ENCODE results near the gene DDIT4.
"Not testable (repeated sequence)": the region's sequence is repeated elsewhere in the genome, so short reads cannot be mapped to it uniquely, and the experiment has no call there.

The DDIT4 gene

DNA sequence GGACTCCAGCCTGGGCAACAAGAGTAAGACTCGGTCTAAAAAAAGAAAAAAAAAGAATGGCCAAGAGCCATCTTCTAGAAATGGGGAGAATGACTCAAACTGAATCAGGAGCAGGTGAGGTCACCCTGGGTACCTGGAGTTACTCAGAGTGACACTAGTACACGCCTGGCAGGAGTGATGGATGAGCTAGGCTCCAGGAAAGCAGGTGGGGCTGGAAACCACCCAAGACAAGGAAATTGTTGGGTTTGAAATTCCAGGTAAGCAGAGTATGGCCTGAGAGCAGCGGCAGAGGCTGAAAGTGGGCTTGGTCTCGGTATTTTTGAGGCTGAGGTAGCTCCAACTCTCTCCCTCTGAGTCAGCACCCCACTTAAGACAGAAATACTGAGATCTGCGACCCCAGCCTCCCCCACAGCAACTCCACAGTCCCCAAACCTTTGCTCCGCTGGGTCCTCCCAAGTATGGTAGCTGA, 18.5 kb downstream of the DDIT4 start:
- in situ Hi-C loops (cut with MboI; ENCODE audit: low sequenced_read_pairs): no loop called here

DNA sequence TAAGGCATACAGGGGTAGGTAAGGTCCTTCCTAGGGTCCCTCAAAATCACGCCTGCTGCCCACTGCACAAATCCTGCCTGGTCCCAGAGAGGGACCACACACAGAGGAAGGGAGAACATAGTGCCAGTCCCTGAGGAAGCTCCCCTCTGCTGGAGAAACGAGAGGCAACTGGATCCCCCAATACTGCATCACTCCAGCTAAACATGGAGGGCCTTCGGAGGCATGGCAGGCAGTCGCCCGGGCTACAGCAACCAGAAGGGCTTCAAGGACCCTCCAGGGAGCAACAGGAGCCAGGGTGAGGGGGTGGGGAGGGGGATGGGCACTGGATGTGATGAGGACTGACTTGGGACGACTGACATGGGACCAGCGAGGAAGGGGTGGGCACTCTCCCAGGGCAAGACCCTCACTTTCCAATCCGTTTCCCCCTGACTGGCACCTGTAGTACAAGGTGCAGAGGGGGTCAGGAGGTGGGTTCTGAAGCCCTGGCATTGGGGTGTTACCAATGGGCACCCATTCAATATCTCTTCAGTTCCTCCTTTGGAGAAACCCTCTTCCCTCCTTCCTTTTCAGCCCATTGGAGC, 21.7 kb downstream of the DDIT4 start:
- in situ Hi-C loops (cut with MboI; ENCODE audit: low sequenced_read_pairs): no loop called here

DNA sequence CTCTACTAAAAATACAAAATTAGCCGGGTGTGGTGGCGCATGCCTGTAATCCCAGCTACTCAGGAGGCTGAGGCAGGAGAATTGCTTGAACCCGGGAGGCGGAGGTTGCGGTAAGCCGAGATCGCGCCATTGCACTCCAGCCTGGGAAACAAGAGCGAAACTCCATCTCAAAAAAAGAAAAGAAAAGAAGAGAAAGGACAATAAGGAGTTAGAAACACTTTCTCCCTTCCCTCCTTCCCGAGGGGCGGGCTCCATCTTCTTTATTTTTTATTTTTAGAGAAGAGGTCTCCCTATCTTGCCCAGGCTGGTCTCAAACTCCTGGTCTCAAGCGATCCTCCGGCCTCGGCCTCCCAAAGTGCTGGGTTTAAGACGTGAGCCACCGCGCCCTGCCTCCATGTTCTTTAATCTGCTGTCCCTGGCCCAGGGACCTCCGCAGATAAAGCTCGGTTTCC, 23.1 kb downstream of the DDIT4 start:
- in situ Hi-C loops (cut with MboI; ENCODE audit: low sequenced_read_pairs): not testable (repeated sequence)

DNA sequence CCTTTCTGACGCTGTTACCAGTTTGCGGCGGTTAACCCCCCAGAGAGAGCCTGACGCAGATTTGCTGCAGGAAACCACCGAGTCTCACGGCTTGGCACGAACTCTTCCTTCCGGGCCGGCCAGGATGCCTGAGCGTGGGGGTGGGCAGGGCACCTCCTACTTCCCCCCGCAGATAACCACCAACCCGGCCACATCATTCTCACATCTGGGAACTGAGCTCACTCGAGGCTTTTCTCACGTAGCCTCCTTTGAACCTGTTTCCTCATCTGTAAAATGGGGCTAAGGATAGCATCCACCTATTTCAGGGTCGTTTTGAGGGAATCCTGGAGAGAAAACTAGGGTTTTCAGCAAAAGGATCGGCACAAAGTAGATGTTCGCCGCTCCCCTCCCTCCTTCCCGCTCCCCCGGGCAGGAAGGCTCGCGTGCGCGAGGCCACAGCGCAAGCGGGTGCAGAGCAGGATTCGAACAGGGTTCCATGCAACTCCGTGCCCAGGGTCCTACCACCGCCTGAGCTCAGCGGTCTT, 23.6 kb downstream of the DDIT4 start:
- in situ Hi-C loops (cut with MboI; ENCODE audit: low sequenced_read_pairs): no loop called here

DNA sequence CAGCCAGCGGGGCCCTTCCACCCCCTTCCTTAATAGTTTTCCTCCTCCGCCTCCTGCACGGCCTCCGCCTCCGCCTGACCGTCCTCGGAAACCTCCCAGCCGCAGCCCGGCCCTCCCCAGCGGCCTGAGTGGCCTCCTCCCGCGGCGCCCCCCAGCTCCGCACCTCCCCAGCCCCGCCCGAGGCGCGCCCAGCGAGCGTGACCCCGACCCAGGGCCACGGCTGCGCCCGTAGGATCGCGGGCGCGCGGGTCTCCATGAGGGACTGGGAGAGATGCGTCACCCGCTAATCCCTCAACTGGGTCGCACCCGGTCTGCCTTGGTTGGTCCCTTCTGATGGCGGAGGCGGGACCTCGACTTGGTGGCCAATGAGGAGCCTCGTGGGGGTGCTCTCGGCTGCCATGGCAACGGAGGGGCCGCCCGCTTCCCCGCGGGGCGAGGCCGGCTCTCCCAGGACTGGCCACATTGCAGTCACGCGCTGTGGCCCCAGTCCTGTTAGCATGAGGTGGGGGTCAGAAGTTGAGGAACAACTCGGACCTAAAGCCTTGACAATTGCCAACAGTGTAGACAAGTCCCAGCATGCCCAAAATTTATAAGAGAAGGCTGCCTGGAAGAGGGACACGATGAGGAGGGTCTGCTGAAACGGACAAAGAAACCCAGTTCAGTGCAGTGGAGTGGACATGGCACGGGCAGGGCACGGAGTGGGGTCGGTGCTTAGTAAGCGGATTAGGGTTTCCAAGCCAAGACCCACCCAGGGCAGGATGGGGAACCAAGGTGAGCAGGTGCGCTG, 24.3 kb downstream of the DDIT4 start:
- in situ Hi-C loops (cut with MboI; ENCODE audit: low sequenced_read_pairs): no loop called here

DNA sequence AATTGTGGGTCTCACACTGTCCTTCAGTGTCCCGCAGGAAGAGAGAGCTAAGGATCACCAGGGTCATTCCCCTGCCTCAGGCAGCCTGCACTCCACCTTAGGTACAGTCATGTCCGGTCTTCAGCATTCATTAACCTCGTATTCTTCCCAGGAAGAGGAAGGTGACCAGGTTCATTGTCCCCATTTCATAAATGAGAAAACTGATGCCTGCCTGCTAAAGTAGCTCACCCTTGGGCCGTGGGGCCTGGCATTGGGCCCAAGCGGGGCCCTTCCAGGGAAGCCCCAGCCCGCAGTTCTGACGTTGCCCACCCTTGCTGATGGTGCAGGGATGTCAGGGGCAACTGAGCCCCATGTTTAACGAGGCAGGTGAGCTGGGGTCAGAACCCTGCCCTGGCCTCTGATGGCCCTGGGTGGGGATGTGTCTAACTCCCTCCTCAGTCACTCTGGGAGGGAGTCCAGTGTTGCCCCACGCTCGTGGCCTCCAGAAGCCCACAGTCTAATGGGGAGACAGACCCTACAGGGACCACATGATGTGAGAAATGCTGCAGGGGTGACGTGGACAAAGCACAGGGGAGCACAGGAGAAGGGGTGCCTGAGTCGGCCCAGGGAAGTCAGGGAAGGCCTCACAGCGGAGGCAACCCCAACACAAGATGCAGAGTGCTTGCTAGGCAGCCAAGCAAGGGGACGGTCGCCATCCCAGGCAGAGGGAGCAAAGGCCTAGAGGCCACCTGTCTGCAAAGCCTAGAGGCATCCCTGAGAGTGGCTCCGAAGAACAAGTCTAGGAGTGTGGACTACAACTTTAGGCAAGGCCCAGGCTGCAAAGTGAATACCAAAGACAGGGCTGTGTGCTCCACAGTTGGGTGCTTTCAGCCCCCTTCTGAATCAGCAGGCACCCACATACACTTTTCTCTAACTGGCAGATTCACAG, 25.1 kb downstream of the DDIT4 start:
- in situ Hi-C loops (cut with MboI; ENCODE audit: low sequenced_read_pairs): no loop called here

DNA sequence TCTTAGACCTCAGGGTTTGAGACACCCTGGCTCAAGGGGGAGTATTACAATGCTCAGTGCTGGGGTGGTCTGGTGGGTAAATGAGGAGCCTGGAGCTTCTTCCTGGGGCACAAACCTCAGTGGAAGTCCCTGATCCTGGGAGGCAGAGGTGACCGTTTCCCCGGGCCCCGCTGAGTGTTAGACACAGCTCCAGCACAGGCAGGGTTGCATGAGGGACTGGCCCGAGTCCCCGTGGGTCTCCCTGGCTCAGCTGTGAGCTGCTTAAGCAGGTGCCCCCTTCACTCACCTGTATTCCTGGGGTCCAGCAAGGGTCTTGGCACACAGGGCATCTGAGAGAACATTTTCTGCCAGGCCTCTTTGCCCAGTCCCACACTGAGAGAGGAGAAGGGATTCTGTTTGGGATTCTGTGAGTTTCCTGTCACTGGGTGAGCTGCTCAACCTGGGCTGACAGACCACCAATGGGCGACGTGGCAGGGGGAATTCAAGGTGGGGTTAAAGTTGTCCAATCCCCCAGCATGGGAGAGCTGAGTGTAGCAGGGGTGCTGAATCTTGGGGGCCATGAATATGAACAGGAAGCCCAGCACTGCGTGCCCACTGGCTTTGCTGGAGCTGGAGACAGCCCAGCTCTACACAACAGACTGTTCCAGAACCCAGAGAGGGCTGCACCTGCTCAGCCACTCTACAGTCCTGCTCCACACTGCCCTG, 29.9 kb downstream of the DDIT4 start:
- in situ Hi-C loops (cut with MboI; ENCODE audit: low sequenced_read_pairs): no loop called here

DNA sequence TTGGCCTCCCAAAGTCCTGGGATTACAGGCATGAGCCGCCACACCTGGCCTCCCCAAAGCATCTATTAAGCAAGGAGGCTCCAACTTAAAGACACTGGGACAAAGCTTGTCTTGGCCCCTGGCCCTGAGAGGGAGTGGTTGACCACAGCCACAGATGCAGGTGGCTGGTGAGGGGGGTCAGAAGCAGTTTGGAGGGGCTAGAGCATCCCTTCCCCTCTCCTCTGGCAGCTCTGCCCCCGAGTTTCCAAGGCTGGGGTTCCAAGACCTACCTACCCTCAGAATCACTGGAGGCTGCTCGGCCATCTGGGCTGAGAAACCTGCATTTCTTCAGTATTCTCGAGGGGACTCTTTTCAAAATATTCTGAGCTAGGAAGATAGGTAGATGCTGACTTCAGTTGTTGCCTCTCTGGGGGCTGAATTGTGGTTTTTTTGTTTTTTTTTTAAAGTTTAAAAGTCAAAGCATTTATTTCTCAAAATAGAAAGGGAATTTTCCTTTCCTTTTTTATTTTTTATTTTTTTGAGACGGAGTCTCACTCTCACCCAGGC, 32.6 kb downstream of the DDIT4 start:
- in situ Hi-C loops (cut with MboI; ENCODE audit: low sequenced_read_pairs): no loop called here

DNA sequence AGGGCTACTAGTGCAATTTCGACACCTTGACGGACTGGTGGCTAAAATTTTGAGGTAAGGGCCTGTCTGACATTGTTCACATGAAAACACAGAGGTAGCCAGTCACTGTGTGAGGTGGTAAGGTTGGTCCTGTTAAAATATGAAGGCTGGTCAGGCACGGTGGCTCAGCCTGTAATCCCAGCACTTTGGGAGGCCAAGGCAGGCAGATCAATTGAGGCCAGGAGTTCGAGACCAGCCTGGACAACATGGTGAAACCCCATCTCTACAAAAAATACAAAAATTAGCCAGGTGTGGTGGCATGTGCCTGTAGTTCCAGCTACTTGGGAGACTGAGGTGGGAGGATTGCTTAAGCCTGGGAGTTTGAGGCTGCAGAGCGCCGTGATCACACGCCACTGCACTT, 34.0 kb downstream of the DDIT4 start:
- in situ Hi-C loops (cut with MboI; ENCODE audit: low sequenced_read_pairs): not testable (repeated sequence)

DNA sequence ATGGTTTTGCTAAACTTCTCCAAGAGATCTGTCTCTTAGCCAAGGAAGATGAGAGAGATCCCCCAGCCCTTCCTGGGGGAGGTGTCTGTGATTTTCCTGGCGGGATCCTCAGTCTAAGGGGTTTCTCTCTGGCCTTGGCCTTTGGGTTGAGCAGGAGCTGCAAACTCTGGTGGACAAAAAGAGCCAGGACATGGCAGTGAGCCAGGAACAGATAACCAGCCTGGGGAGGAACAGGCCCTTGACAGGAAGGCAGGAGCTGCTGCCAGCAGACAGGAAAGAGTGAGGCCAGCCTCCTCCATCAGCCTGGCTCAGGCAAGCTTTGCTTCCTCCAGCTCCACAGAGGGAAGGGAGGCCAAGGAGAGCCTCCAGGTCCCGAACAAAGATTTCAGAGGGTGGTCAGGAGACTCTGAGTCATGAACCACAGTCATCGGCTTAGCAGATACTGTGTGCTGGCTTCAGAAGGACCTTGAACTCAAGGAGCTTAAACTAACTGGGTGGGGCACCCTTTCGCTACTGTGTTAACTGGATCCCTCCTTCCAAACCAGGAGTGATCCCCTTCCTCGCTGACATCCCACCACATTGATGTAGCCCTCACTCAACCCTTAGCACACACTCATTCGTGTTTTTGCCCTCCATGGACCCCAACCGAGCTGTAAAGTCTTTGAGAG, 34.7 kb downstream of the DDIT4 start:
- in situ Hi-C loops (cut with MboI; ENCODE audit: low sequenced_read_pairs): no loop called here

DNA sequence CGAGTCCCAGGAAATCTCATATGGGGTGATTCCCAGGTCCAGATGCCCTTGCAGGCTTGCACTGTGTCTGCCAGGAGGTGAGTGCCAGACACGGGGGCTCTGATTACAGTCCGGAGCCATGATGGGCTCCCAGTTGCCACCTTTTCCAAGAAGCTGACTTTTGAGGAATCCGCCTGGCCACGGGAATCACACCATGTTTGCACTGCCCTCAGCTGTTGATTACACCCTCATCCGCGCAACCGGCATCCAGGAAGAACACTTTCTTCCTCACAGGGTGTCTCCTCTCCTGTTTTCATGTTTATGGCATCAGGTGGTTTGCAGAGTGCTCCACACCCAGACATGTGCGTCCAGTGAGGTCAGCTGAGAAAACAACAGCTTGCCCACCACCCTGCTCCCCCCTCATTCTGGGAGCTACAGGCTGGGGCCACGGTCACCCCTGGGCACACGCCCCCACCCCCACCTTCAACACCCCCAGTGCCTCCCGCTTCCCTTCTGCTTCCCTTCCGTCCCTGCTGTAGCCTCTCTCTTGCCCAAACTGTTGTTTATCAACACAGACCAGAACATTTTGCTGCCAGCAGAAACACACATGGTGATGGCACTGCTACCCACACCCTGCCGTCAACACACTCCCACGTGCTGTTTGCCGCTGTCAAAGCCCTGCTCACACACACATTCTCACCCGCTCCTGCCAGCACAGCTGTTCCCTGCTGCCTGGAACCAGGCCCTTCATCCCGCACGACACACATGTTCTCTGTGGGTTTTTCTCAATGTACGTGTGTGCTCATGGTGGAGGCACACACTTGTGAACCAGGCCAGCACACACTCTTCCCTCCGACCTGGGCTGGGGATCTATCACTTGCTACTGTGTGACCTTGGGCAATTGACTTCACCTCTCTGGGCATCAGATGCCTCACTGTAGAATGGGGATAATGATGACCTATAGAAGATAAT, 35.8 kb downstream of the DDIT4 start:
- in situ Hi-C loops (cut with MboI; ENCODE audit: low sequenced_read_pairs): no loop called here

DNA sequence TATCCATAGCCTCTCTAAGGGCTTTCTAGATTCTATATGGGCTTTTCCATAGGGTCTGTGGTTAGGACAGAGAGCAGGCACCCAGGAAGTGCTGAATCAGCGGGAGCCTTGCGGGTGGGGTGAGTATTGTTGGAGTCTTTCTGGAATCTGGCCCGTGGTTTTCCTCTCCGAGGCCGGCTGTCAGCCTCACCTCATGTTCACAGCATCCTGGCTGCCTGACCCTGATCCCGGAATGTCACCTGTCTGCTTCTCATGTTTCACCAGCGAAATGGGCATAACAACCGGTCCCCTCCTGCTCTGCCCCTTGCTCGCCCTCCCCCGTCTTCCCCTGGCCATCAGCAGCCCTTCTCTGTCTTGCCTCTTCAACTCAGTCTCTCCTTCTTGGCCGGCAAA, 36.5 kb downstream of the DDIT4 start:
- in situ Hi-C loops (cut with MboI; ENCODE audit: low sequenced_read_pairs): no loop called here

DNA sequence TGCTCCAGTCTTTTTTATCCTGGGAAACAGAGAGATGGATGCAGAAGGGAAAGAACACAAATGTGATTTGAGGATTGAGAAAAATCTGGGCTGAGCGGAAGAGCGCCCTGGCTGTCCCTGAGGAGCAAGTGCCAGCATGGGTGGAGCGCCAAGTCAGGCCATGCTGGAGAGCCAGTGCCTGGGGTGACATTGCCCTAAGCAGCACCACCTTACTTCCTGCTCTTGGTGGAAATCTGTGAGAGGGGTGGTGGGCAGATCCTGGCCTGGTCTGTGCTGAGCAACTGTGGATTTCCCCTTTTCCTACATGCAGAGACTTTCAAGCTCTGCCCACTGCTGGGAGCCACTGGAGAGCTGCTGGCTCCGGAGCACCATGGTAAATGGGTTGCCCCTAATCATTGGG, 36.9 kb downstream of the DDIT4 start:
- in situ Hi-C loops (cut with MboI; ENCODE audit: low sequenced_read_pairs): no loop called here

DNA sequence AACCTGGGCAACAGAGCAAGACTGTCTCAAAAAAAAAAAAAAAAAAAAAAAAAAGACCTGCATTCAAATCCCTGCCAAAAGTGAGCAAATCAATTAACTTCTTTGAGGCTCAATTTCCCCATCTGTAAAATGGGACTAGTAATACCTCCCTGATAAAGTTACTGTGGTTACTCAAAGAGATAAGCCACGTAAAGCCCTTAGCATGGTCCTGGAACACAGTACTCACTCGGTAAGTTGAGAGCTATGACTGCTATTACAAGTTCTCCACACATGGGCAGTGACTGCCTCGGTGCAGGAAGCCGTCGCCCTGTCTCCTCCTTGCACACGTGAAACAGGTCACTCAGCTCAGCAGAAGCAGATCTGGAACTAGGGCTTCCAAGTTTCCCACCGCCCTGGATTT, 37.9 kb downstream of the DDIT4 start:
- in situ Hi-C loops (cut with MboI; ENCODE audit: low sequenced_read_pairs): no loop called here

DNA sequence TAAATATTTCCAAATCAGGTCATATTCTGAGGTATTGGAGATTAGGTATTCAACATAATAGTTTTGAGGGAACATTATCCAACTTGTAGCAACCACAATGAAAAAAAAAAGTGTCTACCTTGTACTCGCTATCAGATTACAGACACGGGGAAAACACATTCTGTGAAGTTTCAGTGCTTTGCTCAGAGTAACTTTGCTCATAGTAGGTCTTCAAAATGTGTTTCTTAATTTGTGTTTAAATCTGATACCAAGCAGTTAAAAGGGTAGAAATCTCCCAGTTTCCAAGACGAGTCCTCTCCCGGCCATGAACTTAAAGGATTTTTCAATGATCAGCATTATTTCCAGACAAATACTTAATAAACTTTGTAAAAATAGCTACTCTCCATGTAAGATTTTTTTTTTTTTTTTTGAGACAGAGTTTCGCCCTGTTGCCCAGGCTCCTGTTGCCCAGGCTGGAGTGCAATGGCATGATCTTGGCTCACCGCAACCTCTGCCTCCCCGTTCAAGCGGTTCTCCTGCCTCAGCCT, 39.2 kb downstream of the DDIT4 start:
- in situ Hi-C loops (cut with MboI; ENCODE audit: low sequenced_read_pairs): no loop called here

DNA sequence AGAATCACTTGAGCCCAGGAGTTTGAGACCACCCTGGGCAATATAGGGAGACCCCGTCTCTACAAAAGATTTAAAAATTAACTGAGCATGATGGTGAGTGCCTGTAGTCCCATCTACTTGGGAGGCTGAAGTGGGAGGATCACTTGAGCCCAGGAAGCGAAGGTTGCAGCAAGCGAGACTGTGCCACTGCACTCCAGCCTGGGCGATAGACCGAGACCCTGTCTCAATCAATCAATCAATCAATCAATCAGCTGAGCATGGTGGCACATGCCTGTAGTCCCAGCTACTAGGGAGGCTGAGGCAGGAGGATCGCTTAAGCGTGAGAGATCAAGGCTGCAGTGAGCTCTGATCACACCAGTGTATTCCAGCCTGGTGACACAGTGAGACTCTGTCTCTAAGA, 40.5 kb downstream of the DDIT4 start:
- in situ Hi-C loops (cut with MboI; ENCODE audit: low sequenced_read_pairs): no loop called here

DNA sequence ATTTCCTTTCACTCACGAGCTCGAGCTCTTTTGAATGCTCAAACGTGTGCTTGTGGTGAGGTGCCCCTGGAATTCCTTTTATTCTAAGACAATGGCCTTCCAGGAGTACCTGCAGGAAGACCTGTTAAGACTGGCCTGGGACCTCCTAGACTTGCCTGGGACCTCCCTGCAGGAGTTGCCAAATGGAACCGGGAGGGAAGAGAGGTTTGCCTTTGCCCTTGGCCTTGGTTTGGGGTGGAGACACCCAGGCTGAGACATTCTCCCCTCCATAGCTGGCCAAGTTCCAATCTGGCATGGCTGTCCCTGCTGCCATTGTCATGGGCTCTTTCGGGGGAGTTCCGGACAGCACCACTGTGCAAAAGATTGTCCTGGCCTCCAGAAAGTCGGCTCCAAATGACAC, 41.3 kb downstream of the DDIT4 start:
- in situ Hi-C loops (cut with MboI; ENCODE audit: low sequenced_read_pairs): no loop called here

DNA sequence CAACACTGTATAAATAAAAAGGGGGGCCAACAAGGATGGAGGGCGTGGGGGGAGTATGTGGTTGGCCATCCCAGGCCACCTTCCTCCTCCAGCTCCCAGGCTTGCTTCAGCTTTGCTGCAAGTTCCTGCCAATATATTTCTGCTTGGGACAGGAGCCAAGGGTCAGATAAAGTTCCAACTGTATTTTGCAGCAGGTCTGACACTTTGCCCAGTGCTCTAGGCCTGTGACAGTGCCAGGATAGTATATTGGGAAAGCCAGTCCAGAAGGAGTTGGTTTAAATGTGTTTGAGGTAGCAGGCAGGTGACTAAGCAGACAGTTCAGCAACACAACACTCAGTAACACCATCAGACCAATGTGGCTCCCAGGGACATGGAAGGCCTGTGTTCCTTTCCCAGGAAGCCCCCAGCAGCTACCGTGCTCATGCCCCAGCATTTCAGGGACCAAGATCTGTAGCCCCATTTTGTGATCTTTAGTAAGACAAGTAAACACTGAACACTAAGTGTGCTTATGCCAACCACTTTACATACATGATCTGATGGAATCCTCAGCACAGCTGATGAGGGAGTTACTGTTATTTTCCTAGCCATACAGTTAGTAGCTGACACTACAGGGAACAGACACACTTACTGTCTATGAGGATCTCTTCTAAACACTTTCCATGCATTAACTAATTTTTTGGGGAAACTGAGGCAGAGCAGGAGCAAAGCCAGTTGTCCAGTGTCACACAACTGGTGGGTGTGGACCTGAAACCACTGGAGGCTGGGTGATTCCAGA, 42.1 kb downstream of the DDIT4 start:
- in situ Hi-C loops (cut with MboI; ENCODE audit: low sequenced_read_pairs): no loop called here
